Measurements from ENCODE around the gene KLHL8. TPM values are rescaled to one million over a fixed set of nuclear protein-coding genes. Genes with fewer than 3 reads are reported as not detected.

Gene KLHL8
- total and polyA plus RNA-seq, 2 donors (not counting 3 experiments of a cell fraction or from before 2014, with no cell fraction given) = 1.7 to 9.0 TPM

DNA sequence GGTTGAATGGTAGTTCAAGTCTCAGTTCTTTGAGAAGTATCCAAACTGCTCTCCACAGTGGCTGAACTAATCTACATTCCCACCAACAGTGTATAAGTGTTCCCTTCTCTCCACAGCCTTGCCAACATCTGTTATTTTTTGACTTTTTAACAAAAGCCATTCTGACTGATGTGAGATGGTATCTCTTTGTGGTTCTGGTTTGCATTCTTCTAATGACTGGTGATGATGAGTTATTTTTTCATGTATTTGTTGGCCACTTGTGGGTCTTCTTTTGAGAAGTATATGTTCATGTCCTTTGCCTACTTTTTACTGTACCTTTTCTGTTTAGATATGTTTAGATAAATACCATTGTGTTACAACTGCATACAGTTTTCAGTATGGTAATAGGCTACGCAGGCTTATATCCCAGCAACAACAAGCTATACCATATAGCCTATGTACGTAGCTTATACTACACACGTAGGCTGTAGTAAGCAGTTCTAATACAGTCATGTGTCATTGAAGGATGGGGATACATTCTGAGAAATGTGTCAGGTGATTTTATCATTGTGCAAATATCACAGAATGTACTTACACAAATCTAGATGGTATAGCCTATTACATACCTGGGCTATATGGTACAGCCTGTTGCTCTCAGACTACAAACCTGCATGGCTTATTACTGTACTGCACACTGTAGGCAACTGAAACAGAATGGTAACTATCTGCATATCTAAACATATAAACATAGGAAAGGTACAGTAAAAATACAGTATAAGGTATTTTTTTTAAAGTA is 28.1 kb downstream of the KLHL8 start:
- FAIRE-seq = no peak
- CTCF ChIA-PET = interaction anchor here (1.3 kb wide), 2 partner anchors 27 to 41 kb away, joined by 5 read pairs; no protein-coding TSS in a partner anchor

More for the DNA sequence above, 28.1 kb downstream of the KLHL8 start:
- Histone ChIP-seq H2AFZ (ENCODE audit: low read depth, low read length) (no peak overlapping the region), H3K4me3 (replicated peaks in 1 of 3; ENCODE audit: insufficient read depth in 1 of 3, low read depth in 1 of 3, low read length in 3 of 3) (no peak overlapping the region), H3K4me2 (ENCODE audit: insufficient read depth, low read length) (no peak overlapping the region), H3K79me2 (ENCODE audit: control insufficient read depth, insufficient read depth, low read length) (peaks cover 1% of the 10 kb centered on the region), H3K9me1 (replicated peaks; ENCODE audit: control insufficient read depth, extremely low read depth, insufficient read depth, low read length) (no peaks in the 10 kb centered on the region), H3K36me3 (ENCODE audit: control insufficient read depth in 2 of 2, extremely low read depth in 1 of 2, insufficient read depth in 2 of 2, low read length in 2 of 2) (no peaks in the 10 kb centered on the region), H3K4me1 (ENCODE audit: control insufficient read depth, extremely low read depth, insufficient read depth, low read length) (no peaks in the 10 kb centered on the region), H3K9ac (replicated peaks; ENCODE audit: extremely low read depth, insufficient read depth, low read length) (no peak overlapping the region), H3K27ac (ENCODE audit: insufficient read depth, low read depth, low read length) (no peak overlapping the region), H3K27me3 (ENCODE audit: control insufficient read depth in 2 of 2, insufficient read depth in 2 of 2, low read length in 2 of 2) (no peaks in the 10 kb centered on the region), H4K20me1 (replicated peaks; ENCODE audit: control insufficient read depth, extremely low read depth, insufficient read depth, low read length) (no peaks in the 10 kb centered on the region), H3K9me3 (replicated peaks; ENCODE audit: control insufficient read depth, insufficient read depth, low read length) (no peaks in the 10 kb centered on the region)
- no peak for DNase-seq (ENCODE audit: low read depth, low spot score)
- TF ChIP-seq, protein P1, sequence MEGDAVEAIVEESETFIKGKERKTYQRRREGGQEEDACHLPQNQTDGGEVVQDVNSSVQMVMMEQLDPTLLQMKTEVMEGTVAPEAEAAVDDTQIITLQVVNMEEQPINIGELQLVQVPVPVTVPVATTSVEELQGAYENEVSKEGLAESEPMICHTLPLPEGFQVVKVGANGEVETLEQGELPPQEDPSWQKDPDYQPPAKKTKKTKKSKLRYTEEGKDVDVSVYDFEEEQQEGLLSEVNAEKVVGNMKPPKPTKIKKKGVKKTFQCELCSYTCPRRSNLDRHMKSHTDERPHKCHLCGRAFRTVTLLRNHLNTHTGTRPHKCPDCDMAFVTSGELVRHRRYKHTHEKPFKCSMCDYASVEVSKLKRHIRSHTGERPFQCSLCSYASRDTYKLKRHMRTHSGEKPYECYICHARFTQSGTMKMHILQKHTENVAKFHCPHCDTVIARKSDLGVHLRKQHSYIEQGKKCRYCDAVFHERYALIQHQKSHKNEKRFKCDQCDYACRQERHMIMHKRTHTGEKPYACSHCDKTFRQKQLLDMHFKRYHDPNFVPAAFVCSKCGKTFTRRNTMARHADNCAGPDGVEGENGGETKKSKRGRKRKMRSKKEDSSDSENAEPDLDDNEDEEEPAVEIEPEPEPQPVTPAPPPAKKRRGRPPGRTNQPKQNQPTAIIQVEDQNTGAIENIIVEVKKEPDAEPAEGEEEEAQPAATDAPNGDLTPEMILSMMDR (IDR thresholded peaks at IDR 0.05; ENCODE audit: extremely low read depth in 1 of 2, insufficient read depth in 1 of 2, low read depth in 1 of 2, low read length in 2 of 2) = no peak
- TF ChIP-seq POLR2AphosphoS5 (IDR thresholded peaks at IDR 0.05; ENCODE audit: insufficient read depth, low read depth, low read length) (no peak), POLR2A (IDR thresholded peaks at IDR 0.05; ENCODE audit: low read depth, low read length) (no peak), JUN (IDR thresholded peaks at IDR 0.05; ENCODE audit: borderline replicate concordance, insufficient read depth, insufficient read length, low read depth) (no peak), MYC (IDR thresholded peaks at IDR 0.05; ENCODE audit: low read depth, low read length) (no peak), EZH2 (IDR thresholded peaks at IDR 0.05; ENCODE audit: borderline replicate concordance, low read depth, low read length, severe bottlenecking) (no peak), FOS (IDR thresholded peaks at IDR 0.05; ENCODE audit: borderline replicate concordance, insufficient read depth, low read length) (no peak), GATA2 (IDR thresholded peaks at IDR 0.05; ENCODE audit: insufficient read depth, insufficient read length, low read depth, low read length) (no peak)
- TF ChIP-seq, protein P2, sequence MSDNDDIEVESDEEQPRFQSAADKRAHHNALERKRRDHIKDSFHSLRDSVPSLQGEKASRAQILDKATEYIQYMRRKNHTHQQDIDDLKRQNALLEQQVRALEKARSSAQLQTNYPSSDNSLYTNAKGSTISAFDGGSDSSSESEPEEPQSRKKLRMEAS (IDR thresholded peaks at IDR 0.05; ENCODE audit: insufficient read depth, insufficient read length) = no peak
- dilution Hi-C loops (cut with MboI; ENCODE audit: extremely low pct_ligation_motif_present, low sequenced_read_pairs) (no loop called here), intact Hi-C loops (cut with micrococcal nuclease) (no loop called here)
- POLR2A ChIA-PET = no interaction called here
- no TSS peak for BruUV-seq (replicated peaks)
